Measurements from ENCODE around the gene DSP.

DNA sequence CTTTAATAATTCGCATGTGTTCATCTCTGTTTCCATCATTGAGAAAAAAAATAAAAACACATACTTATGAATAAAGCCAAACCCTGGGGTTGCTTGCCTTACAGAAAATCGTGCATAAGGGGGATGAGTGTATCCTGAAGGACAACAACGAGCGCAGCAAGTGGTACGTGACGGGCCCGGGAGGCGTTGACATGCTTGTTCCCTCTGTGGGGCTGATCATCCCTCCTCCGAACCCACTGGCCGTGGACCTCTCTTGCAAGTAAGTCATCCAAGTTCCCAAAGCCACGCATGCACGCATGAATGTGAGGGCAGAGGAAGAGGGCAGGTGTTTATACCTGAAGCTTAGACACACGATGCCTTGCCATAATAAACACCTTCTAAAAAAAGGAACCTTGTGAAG is 27.6 kb downstream of the DSP start:
- TF ChIP-seq CTCF (optimal IDR thresholded peaks at IDR 0.05 in 1 of 3, IDR thresholded peaks at IDR 0.05 in 1 of 3, conservative IDR thresholded peaks at IDR 0.05 in 1 of 3; ENCODE audit: extremely low read depth in 1 of 3, insufficient read depth in 2 of 3, low read length in 3 of 3), result no peak
- TF ChIP-seq EZH2 (IDR thresholded peaks at IDR 0.05; ENCODE audit: low read length), result no peak

Measured in keratinocyte (primary cell).